Neutrophil (primary cell): ENCODE data around the gene TBC1D20.

Source experiments
- H3K27ac ChIP-seq: fragments of 200-600 bp; sonication (generic); 2 replicates; pipeline ENCODE4 v1.5.1; 2016; ENCODE audit warnings: mild to moderate bottlenecking, moderate library complexity
- H3K27me3 ChIP-seq: fragments of 200-600 bp; sonication (generic); 2 replicates; pipeline ENCODE4 v1.6.0; 2016; ENCODE audit warnings: mild to moderate bottlenecking
- H3K36me3 ChIP-seq: fragments of 200-600 bp; sonication (generic); 2 replicates; pipeline ENCODE4 v1.5.1; 2017
- H3K4me1 ChIP-seq, 2 experiments: fragments of 200-600 bp in 1 of 2; sonication (generic) in 1 of 2; 1 replicate in 1 of 2; 2 replicates in 1 of 2; pipeline versions ENCODE4 v1.5.1 to v1.6.1; 2013 to 2016; ENCODE audit warnings: low read depth in 1 of 2, low read length in 1 of 2, mild to moderate bottlenecking in 1 of 2, moderate library complexity in 1 of 2; ENCODE audit not compliant: control insufficient read depth in 1 of 2, insufficient read depth in 1 of 2
- H3K4me3 ChIP-seq, 2 experiments: fragments of 200-600 bp in 1 of 2; sonication (generic) in 1 of 2; 1 replicate in 1 of 2; 2 replicates in 1 of 2; pipeline ENCODE4 v1.5.1; 2013 to 2016; ENCODE audit warnings: low read depth in 1 of 2, low read length in 1 of 2, mild to moderate bottlenecking in 1 of 2, moderate library complexity in 1 of 2
- H3K9me3 ChIP-seq: fragments of 200-600 bp; sonication (generic); 2 replicates; pipeline ENCODE4 v1.5.1; 2016
- CTCF ChIP-seq: fragments of 200-600 bp; sonication (generic); IDR thresholded peaks from 2 replicates; pipeline ENCODE4 v1.5.1; 2016; ENCODE audit warnings: antibody characterized with exemption

Gene TBC1D20

GRCh38 chr20:401682-402495, 60.4 kb downstream of the TBC1D20 start:
- Histone ChIP-seq H3K4me1 (peaks cover 6 to 7% of the 10 kb centered on the region in 2 experiments), H3K9me3 (no peaks in the 10 kb centered on the region), H3K27ac (no peak overlapping the region), H3K36me3 (peaks cover 19% of the 10 kb centered on the region), H3K27me3 (no peaks in the 10 kb centered on the region), H3K4me3 (no peak overlapping the region)
- no peak for TF ChIP-seq CTCF

- H3K4me3 ChIP-seq, result no peak overlapping the region
- no peak for TF ChIP-seq CTCF
- H3K27ac ChIP-seq, result no peak overlapping the region
- H3K27me3 ChIP-seq, result no peaks in the 10 kb centered on the region
- H3K9me3 ChIP-seq, result no peaks in the 10 kb centered on the region
- peaks cover 31% of the 10 kb centered on the region for H3K36me3 ChIP-seq
- H3K4me1 ChIP-seq, result peaks cover 5 to 7% of the 10 kb centered on the region in 2 experiments
Observed at GRCh38 chr20:400454-401275, 61.7 kb downstream of the TBC1D20 start.

- Histone ChIP-seq H3K27me3 (no peaks in the 10 kb centered on the region), H3K36me3 (peaks cover 36% of the 10 kb centered on the region), H3K9me3 (no peaks in the 10 kb centered on the region), H3K4me1 (peaks cover 5 to 7% of the 10 kb centered on the region in 2 experiments), H3K4me3 (no peak overlapping the region), H3K27ac (no peak overlapping the region)
- TF ChIP-seq CTCF, result no peak
Observed at GRCh38 chr20:400128-400453, 62.2 kb downstream of the TBC1D20 start.

GRCh38 chr20:399182-399707, 63.1 kb downstream of the TBC1D20 start:
- Histone ChIP-seq H3K36me3 (peaks cover 44% of the 10 kb centered on the region), H3K4me3 (no peak overlapping the region), H3K27me3 (no peaks in the 10 kb centered on the region), H3K27ac (no peak overlapping the region), H3K4me1 (peaks cover 5 to 7% of the 10 kb centered on the region in 2 experiments), H3K9me3 (no peaks in the 10 kb centered on the region)
- no peak for TF ChIP-seq CTCF

GRCh38 chr20:397432-398237, 64.7 kb downstream of the TBC1D20 start:
- peaks cover 59% of the 10 kb centered on the region for H3K36me3 ChIP-seq

More at GRCh38 chr20:397432-398237, 64.7 kb downstream of the TBC1D20 start:
- Histone ChIP-seq H3K4me3 (no peak overlapping the region), H3K4me1 (peaks cover 5 to 7% of the 10 kb centered on the region in 2 experiments), H3K27me3 (no peaks in the 10 kb centered on the region), H3K9me3 (no peaks in the 10 kb centered on the region), H3K27ac (no peak overlapping the region)
- no peak for TF ChIP-seq CTCF
